NCI-H2107 treated with DMSO at 0.1 percent for 48 hours (cell line): ENCODE data around the gene MAG.
A peak's percentile ranks its signal among the peaks of the same experiment; 100 is the strongest.

Experiments
- DNase-seq: peaks from one replicate; lab custom pipeline; 2025; ENCODE audit not compliant: unreplicated experiment; lab: John Stamatoyannopoulos, UW

Gene MAG

DNA sequence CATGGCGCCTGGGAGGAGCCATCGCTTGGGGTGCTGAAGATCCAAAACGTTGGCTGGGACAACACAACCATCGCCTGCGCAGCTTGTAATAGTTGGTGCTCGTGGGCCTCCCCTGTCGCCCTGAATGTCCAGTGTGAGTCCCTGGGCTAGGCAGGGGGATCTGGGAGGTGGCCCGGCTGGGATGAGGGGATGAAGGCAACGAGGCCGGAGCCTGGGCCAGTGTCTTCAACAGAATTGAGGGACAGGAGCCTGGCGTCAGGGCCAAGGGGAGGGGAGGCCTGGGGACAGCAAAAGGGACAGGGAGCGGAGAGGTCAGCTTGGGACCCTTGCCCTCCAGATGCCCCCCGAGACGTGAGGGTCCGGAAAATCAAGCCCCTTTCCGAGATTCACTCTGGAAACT lies 49.0 kb downstream of the MAG start:
- DNase-seq: no peak

DNA sequence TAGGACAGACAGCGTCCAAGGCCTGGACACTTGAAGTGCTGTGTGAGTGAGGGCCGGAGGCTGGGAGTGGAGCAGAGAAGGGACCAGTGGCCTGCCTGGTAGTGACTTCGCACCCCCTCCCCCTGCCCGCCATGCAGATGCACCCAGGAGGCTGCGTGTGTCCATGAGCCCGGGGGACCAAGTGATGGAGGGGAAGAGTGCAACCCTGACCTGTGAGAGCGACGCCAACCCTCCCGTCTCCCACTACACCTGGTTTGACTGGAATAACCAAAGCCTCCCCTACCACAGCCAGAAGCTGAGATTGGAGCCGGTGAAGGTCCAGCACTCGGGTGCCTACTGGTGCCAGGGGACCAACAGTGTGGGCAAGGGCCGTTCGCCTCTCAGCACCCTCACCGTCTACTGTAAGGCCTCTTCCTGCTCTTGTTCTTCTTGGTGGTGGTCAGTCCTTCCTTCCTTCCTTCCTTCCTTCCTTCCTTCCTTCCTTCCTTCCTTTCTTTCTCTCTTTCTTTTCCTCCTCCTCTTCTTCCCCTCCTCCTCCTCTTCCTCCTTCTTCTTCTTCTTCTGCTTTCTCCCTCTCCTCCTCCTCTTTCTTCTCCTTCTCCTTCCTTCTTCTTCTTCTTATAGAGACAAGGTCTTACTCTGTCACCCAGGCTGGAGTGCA lies 49.7 kb downstream of the MAG start:
- no peak for DNase-seq

DNA sequence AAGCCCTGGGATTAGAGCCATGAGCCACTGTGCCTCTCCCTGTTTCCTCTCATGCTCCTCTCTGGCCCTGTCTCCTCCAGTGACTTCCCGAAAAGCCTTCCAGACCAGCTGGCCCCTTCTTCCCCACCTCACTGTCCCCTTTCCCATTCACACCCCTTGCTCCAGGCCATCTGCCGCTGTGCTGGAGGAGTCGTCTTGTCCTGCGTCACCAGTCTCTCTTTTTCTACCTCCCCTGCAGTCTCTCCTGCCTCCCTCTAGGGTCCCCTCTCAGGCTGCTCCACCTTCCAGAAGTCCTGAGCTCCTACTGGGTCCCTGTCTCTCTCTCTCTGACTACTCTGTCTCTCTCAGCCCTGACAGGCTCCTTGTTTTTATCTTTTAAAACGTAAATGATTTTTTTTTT lies 50.5 kb downstream of the MAG start:
- no peak for DNase-seq

DNA sequence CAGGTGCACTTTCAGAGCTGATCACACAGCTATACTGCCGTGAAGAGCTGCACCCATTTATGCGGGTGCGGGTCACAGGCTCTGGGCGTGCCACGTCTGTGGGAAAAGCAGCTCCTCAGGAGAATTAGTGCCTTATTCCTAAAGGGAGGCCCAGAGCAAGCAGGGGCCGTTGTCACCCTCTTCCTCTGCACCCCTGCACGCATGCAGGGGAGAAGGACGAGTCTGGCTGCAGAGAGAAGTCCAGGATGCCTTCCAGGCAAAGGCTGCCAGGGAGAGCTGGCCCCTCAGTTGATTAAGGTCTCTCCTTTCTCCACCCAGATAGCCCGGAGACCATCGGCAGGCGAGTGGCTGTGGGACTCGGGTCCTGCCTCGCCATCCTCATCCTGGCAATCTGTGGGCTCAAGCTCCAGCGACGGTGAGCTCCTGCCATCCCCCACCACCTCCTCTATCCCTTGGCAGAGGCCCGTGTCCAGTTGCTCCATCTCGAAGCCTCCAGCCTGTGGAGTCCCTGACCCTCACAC lies 52.6 kb downstream of the MAG start:
- no peak for DNase-seq

DNA sequence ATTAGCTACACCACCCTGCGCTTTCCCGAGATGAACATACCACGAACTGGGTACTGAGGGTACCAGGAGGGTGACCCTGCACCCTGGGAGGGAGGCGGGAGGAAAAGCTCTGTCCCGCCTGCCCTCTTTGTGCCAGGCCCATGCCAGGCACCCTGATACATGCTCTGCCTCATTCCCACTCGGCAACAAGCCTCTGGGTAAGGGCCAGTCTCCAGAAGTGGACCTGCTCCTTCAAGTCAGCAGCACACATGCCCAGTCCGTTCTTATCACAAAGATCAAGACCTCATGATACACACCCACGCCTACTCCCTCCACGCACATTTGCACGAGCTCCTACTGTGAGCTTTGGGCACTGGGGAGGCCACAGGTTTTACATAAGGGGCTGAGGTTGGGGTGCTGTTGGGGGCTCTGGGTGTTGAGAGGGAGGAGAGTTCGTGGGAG lies 53.7 kb downstream of the MAG start:
- no peak for DNase-seq

DNA sequence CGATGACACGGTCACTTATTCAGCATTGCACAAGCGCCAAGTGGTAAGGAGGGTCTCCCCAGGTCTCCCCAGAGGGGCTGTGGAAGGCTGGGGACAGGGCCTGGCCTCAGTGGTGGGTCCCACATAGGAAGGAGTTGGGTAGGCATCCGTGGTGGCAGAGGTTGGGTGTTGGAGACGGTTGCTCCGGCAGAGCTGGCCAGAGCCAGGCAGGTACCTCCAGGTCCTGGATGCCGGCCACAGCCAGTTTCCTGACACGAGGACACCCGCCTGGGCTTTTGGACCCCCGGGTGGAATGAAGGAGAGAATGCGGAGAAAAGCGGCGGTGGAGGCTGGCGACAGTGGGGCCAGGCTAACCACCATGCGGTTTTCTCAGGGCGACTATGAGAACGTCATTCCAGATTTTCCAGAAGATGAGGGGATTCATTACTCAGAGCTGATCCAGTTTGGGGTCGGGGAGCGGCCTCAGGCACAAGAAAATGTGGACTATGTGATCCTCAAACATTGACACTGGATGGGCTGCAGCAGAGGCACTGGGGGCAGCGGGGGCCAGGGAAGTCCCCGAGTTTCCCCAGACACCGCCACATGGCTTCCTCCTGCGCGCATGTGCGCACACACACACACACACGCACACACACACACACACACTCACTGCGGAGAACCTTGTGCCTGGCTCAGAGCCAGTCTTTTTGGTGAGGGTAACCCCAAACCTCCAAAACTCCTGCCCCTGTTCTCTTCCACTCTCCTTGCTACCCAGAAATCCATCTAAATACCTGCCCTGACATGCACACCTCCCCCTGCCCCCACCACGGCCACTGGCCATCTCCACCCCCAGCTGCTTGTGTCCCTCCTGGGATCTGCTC lies 54.5 kb downstream of the MAG start:
- DNase-seq: no peak

DNA sequence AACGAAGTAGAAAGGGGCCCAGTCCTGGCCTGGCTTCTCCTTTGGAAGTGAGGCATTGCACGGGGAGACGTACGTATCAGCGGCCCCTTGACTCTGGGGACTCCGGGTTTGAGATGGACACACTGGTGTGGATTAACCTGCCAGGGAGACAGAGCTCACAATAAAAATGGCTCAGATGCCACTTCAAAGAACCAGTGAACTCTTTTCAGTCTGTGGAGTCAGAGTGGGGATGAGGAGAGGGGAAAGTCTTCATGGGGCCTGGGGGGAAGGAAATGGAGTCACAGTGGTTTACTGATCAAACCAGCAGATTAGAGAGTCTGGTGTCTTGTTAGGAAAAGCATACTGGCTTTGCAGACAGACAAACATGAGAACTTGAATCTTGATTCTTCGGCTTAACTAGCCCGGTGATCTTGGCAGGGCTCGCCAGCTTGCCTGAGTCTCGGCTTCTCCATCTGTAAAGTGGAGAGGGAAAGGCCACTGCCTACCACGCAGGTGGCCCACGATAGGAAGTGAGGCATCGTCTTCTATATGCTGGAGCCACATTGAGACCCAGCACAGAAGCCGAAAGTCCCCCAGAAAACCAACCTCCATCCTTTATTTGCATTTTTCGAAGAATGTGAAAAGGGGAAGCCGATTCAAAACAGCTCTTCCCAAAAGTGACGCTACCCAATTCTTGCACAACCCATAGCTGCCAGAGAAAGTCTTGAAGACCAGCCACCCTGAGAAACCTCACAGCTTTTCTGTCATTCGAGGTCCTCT lies 55.4 kb downstream of the MAG start, which contains the start of gene FFAR1:
Gene FFAR1 (plus strand): TSS at position 732 of the 759 bp plus-strand sequence. CDS start 3,650 bp downstream, outside the sequence.
- no peak for DNase-seq

DNA sequence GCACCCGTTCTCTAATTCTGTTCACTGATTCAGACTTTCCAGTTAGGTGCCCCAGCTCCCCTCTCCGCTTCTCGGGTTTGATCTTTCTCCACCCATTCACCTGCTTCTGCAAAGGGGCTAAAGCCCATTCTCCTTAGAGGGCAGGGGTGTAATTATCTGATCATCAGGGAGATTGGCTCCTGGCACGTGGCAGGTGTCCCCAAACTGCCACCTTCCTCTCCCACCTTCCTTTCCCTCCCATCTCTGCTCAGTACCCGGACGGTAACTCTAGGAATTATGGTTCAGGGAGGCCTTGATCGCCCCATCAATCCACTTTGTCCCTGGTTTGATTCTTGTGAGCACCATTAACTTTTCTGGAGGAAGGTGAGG lies 56.0 kb downstream of the MAG start:
- DNase-seq: no peak

DNA sequence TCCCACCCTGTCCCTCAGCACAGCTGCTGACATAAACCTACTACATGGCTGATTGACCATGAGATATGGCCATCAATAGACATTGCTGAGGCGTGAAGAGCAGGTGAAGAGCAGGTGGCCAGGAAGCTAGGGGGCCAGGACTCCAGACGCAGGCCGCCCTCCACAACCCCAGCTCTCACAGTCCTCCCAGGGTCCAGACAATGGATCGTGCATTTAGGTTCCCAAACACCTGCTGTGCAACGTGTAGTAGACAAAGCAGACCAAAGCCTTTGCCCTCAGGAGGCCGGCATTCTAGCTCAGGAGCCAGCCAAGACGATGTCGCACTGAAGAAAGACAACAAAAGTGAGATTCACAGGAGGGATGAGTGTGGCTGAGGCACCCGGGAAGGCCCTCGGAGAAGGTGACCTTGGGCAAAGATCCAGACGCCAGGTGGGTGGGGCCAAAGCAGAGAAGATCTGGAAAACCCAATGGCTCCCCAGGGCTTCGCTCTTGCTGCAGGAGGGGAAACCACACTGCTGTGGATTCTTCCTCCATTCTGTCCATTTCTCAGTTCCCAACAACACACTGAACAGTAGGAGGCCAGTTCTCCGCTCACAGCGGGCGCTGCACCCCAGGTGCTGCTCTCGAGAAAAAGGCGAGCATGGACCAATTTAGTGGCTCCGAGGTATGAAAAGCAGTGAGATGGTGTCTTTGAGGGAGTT lies 57.1 kb downstream of the MAG start:
- DNase-seq: no peak

DNA sequence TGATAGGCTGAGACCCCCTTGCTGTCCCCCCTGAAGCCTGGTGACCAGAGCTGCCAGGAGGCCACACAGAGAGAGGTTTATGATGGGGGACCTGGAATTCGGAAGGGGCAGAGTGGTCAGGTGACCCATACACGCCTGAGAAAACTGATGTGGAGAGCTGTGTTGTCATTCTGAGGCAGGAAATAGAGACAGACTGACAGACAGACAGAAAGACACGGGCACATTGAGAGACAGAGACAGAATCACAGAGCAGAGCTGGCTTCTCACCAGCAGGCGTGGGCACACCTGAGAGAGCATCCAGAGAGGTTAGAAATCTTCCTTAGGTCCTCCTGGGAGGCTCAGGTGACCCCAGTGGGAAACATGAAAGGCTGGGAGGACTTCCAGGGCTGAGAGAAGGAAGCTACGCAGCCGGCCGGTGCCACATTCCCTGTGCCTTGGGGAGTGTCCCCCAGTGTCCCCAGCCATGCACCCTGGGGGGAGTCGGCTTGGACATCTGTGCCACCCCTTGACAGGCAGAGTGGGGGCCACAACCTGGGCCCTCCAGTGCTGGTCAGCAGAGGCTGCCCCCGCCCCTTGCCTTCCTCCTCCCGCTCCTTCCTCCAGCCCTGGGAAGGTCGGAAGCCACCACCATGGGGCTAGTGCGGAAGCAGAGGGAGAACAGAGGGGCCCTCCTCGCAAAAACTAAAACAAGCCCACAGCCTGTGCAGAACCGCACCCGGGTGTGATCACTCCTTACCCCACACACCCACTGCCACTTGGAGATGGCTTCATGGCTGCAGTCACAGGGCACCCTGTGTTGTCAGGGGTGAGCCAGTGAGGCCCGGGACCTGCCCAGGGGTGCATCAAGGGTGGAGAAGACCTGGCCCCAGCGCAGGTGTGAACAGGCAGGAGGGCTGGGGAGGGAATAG lies 57.9 kb downstream of the MAG start:
- no peak for DNase-seq

DNA sequence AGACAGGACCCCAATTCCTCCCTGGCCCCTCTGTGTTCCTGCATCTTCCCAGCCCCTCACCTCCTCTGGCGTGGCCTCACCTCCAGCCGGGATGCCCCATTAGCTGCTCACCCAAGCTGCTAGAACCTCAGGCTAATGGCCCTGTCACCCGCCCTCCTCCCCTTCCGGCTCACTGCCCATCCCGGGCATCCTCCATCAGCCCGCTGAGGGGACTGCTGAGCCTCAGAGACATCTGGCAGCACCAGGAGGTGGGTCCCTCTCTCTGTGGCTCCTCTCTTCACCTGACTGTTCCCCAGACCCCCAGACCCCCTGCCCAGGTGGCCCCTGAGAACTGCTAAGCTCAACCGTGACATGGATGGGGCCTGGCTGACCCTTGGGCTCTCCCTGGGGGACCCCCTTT lies 58.6 kb downstream of the MAG start:
- no peak for DNase-seq

DNA sequence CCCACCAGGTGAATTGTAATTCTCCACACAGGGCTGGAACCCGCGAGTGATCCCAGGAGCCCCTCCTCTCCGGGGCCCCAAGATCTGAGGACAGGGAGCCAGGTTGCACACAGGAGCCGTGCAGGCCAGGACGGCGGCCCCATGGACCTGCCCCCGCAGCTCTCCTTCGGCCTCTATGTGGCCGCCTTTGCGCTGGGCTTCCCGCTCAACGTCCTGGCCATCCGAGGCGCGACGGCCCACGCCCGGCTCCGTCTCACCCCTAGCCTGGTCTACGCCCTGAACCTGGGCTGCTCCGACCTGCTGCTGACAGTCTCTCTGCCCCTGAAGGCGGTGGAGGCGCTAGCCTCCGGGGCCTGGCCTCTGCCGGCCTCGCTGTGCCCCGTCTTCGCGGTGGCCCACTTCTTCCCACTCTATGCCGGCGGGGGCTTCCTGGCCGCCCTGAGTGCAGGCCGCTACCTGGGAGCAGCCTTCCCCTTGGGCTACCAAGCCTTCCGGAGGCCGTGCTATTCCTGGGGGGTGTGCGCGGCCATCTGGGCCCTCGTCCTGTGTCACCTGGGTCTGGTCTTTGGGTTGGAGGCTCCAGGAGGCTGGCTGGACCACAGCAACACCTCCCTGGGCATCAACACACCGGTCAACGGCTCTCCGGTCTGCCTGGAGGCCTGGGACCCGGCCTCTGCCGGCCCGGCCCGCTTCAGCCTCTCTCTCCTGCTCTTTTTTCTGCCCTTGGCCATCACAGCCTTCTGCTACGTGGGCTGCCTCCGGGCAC lies 59.6 kb downstream of the MAG start:
- DNase-seq: no peak

DNA sequence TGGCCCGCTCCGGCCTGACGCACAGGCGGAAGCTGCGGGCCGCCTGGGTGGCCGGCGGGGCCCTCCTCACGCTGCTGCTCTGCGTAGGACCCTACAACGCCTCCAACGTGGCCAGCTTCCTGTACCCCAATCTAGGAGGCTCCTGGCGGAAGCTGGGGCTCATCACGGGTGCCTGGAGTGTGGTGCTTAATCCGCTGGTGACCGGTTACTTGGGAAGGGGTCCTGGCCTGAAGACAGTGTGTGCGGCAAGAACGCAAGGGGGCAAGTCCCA lies 60.2 kb downstream of the MAG start:
- DNase-seq: no peak

DNA sequence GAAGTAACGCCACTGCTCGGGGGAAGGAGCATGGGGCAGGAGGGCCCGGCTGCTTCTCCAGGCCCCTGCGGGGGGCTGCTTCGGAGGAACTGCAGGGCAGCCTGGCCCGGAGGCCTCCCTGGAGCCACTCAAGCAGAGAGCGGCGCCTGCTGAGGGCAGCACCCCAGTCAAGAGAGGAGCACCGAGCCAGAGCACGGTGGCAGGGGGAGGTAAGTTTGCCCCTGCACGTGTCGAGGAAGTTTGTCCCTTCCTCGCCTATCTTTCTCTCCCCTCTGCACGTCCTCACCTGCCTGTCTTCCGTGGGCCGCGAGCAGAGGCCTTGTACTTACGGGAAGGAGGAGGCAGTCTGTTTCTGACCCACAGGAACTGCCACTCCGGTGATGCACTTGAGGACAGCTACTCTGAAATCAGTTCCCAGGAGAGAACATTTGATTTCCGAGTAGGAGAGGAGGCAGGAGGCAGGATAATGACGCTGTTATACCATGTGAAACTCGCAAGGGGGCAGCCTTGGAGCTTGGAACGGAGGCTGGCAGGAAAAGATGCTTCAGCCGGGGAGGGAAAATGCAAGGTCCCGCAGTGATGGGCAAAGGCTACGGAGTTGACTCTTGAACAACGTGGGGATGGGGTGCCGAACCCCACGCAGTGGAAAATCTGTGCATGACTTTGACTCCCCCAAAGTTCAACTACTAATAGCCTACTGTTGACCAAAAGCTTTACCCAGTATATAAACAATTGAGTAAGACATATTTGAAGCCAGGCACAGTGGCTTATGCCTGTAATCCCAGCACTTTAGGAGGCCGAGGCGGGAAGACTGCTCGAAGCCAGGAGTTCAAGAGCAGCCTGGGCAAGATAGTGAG lies 60.7 kb downstream of the MAG start:
- DNase-seq: peak; percentile 32

DNA sequence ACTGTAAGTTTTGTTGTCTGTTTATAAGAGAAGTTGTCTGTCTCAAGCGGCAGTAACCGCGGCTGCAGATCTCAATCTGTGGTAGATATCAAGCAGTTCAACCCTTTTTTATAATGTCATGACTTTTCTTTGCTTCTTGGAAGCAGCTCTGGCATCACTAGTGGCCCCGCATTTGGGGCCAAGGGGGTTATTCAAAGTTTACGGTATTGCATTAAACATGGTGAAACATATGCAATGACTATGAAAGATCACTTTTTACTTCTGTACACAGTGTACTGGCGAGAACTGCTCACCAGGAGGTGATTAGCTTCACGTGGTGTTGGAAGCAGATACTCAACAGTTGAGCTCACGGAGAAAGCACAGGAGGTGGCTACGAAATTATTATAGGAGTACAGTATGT lies 61.7 kb downstream of the MAG start:
- no peak for DNase-seq

DNA sequence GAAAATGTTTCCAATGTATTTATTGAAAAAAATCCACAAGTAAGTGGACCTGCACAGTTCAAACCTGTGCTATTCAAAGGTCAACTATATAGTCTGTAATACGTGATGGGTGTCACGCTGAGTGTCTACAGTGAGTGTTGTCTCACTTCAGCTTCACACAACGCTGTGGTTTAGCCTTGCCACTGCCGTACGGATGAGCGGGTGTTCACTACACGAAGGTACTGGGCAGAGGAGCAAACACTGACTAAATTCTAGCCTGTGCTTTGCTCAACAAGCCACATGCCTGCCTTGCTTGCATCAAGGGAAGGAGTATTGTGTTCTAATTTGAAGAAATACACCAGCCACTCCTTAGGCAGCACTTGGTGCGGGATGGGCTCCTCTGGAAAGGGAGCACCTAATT lies 62.9 kb downstream of the MAG start:
- no peak for DNase-seq

DNA sequence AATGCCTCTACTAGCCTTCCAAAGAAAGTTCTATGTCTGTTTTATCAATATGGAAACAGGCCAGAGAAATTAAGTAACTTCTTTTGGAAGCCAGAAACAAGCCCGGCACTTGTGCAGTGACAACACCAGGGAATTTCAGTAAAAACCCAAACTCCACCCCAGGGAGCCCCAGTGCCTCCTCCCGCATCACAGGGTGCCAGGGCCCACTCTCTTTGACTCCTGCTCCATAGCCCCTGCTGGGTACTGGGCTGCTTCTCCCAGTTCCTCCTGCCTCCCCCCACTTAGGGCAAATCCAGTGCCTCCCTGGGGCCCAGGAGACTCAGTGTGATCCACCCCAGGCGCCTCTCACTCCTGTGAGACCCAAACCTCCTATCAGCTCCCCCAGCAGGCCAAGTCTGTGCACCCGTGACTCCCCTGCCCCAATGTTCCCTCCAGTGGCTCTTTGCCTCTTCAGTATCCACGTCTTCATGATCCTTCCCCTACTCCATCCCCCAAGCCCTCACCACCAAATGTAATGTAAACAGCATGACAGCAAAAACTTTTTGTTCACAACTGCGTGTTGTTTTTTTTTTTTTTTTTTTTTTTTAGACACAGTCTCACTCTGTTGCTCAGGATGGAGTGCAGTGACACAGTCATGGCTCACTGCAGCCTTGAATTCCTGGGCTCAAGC lies 64.0 kb downstream of the MAG start:
- DNase-seq: no peak
